Kidney capillary endothelial cell (primary cell): Measurements from ENCODE around the gene SEPTIN2.
"Not testable (repeated sequence)": the region's sequence is repeated elsewhere in the genome, so short reads cannot be mapped to it uniquely, and the experiment has no call there.

ENCODE experiments used
- DNase-seq: peaks from one replicate; pipeline ENCODE4 v3.0.0-alpha.2; 2018; ENCODE audit warnings: low spot score

Gene SEPTIN2

DNA sequence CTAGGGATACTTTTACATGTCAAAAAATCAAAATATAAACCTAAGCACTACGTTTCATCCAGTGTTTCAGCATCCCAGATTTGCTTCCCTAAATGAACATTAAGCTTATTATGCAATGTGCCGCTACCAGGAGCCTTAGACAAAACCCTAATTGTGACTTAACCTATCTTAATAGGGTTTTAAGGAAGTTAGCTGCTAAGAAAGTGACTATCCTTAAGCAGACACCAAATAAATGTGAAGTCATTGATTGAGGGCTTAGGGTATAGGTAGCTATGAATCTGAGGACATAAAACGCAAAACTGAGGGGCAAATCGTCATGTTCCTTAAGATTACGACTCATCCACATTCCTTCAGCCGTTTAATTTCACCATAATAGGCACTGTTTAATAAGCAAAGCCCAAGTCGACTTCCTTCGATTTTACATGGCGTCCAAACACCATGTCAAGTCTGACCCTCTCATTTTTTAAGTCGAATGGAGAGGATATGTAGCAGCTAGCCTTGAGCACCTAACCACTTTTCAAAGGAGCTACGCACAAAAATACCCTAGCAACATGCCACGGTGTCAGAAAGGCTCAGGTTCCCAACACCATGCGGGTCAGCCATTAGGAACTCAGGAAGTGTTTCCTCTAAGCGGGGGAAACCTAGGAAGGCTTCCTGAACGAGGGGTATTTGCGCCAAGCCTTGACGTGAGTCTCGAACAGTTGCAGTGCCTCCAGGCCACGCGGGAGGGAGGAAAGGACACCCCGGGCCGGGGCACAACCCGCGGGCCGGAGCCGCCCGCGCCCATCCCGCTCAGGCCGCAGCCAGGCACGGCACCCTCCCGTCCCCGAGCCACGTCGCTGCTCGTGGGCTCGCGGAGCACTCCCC, 1.3 kb upstream of the SEPTIN2 start:
- peak; percentile 42 for DNase-seq

DNA sequence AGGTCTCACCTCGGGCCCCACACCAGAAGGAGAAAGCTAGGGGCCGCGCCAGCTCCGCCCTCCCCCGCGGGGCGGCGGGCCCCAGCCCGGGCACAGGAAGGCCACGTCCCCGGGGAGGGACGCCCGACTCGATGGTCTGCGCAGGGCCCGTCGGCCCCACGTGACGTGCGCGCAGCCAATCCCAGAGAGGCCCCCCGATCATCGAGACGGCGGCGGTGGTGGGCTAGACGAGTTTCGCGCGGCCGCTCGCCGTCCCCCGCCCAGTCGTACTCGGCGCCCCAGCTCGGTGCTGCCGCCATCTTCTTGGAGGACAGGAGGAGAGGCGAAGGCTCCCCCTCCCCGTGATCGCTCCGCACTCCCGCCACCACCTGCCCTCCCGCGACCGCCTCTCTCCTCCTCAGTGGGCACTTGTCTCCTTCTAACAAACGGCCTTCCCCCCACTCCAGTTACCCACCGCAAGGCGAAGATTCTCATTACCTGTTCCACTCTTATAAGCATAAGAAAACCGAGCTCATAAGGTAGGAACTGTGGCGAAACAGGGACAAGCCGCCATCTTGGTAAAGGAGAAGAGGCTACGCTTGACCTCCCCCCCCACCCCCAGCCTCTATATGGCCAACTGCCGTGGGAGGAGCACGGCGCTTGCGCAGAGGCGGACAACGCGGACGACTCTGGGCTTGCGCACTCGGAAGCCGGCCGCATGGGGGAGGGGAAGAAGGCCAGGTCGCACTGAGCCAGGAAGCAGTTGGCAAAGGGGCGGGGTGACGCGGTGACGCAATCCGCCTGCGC, 439 bp upstream of the SEPTIN2 start, which contains the start of gene HDLBP:
Gene HDLBP (minus strand): TSS at position 580 of the 786 bp plus-strand sequence. CDS start 48,803 bp downstream, outside the sequence.
- peak; percentile 95 for DNase-seq

DNA sequence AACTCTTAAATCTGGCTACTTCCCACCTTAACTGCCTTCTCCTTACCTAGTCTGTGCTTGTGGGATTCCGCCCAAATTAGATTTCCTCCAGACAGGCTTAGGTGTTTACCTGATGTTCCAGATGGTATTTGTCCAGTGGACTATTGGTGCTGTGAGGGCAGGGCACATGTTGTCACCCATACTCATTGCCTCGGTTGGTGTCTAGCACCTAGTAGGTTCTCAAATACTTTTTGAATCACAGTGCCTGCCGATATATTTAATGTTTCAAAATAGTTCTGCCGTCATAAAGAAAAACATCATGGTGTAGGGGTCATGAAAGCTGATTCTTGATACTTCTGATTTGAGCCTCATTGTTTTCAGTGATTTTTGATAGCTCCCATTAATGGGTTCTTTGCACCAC, 1.1 kb downstream of the SEPTIN2 start:
- DNase-seq: no peak

- no peak for DNase-seq
These were observed 1.7 kb downstream of the SEPTIN2 start for GRCh38 chr2:241317391-241317790.

- not testable (repeated sequence) for DNase-seq
These were observed 3.1 kb downstream of the SEPTIN2 start for GRCh38 chr2:241318830-241319229.

- DNase-seq: no peak
These were observed 4.7 kb downstream of the SEPTIN2 start for GRCh38 chr2:241320394-241320793.

- DNase-seq: no peak
These were observed 5.3 kb downstream of the SEPTIN2 start for GRCh38 chr2:241321033-241321432.

DNA sequence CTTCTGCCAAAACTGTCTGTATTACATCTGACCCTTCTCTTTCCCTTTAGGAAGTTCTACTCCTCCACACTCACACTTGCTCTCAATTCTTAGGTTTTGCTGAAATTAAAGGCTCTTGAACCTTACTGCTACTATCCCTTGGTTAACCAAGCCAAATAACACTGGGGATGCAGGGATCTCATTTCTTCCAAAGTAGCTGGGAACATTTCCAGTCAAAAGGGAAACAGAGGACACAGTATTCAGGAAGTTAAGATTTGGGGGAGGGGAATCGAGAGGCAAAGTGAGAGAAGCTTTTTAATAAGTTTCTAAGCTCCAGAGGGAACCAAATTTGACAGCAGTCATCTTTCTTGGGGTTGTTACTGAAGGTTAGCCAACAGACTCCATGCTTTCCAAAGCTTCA, 6.2 kb downstream of the SEPTIN2 start:
- no peak for DNase-seq

DNA sequence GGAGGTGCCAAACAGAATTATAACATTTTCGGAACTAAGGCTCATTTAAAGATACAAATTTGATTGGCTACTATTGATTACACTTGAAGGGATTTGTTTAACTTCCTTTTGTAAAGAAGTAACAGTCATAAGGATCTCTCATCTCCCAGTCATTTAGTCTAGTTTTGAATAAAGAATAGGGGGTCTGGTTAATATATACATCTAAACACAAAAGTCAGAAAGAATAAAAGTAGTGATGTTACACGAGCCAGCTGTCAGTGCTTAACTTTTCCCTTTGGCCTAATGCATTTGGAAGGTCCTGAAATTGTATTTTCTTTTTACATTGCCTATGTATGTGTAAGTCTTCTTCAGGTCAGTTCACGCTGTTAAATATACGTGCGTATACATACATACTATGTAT, 8.1 kb downstream of the SEPTIN2 start:
- no peak for DNase-seq

- DNase-seq: no peak
These were observed 9.1 kb downstream of the SEPTIN2 start for GRCh38 chr2:241324775-241325174.

GRCh38 chr2:241325257-241325656, 9.5 kb downstream of the SEPTIN2 start:
- DNase-seq: no peak

- DNase-seq: no peak
These were observed 14.2 kb downstream of the SEPTIN2 start for GRCh38 chr2:241329669-241330615.

- DNase-seq: no peak
These were observed 14.9 kb downstream of the SEPTIN2 start for GRCh38 chr2:241330616-241330981.

DNA sequence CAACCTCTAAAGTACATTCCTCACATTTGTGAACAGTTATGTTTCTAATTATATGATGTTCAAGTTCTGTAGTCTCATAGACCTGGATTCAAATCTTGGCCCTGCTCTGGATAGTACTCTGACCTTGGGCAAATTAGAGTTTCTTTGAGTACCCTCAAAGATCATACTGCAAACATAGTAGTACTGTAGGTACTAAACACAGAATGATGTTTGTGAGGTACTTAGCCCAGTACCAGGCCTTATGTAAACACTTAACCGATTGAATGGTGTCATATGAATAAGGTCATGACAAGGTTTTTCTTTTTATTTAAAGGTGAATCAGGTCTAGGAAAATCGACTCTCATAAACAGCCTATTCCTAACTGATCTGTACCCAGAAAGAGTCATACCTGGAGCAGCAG, 19.1 kb downstream of the SEPTIN2 start:
- no peak for DNase-seq

DNA sequence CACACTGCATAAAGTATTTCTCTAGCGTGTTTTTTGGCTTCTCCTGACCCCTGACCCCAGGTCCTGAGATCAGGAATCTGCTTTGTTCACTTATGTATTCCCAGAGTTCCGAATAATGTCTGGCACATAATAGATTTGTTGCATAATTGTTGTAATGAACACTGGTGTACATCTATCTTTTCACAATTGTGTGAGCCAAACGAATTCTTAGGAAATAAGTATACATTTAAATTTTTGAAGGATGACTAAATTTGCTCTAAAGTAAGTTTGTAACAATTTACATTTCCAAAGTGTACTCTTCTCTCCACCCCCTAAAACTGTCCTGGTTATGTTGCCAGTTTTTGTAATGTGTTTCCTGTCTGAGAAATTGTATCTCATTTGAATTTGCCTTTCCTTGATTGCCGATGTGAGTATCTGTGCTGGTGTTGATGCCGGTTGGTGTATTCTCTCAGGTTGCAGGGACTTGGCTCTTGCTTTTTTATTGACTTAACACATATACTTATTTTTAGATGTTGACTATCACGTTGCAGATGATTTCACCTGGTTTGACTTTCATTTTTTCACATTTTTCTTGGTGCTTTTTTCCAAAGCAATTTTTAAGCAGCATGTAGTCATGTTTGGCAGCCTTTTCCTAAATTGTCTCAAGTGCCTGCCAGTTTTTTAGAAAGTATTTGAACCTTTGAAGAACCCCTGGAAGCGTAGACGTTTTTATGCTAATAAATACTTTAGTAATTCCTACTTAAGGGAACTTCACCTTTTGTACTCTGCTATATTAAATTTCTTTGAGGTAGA, 24.3 kb downstream of the SEPTIN2 start:
- no peak for DNase-seq

- DNase-seq: no peak
These were observed 25.0 kb downstream of the SEPTIN2 start for GRCh38 chr2:241340631-241341163.

GRCh38 chr2:241344925-241345651, 29.4 kb downstream of the SEPTIN2 start:
- no peak for DNase-seq

- DNase-seq: no peak
These were observed 34.2 kb downstream of the SEPTIN2 start for GRCh38 chr2:241349941-241350340.

DNA sequence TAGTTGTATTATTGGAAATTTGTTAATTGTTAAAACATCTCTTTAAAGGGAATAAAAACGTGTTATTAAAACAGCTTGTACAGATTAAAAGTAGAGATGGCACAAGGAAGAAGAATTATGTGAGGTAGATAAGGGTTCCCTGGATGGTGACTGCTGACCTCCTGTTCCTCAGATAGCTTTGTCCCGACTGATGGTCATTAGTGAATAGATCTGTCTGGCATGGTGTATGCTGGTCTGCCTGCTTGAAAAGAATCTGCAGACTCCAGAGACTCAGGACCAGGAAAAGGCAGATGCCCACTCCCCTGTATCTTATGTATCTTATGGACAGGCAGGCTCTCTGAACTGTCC, 34.8 kb downstream of the SEPTIN2 start:
- DNase-seq: no peak

GRCh38 chr2:241350878-241351639, 35.3 kb downstream of the SEPTIN2 start:
- DNase-seq: no peak
